Astrocyte of the cerebellum (primary cell): ENCODE measurements around the gene RAB2B.

Experiments used
- DNase-seq: peaks from one replicate; pipeline ENCODE4 v3.0.0-alpha.2; 2011; ENCODE audit warnings: low read depth
- H3K4me3 ChIP-seq: 2 replicates; pipeline ENCODE4 v1.5.1; 2011; ENCODE audit warnings: mild to moderate bottlenecking, low read depth, low read length, moderate library complexity
- in situ Hi-C: cut with HindIII; loops from 2 replicates; pipeline ENCODE4 v1.10.0; 2017; ENCODE audit warnings: low sequenced_read_pairs
- TF ChIP-seq, protein P1 (sequence below): IDR thresholded peaks from 2 replicates; pipeline ENCODE4 v1.5.1; 2012; ENCODE audit warnings: low read length, low read depth, moderate library complexity, mild to moderate bottlenecking; ENCODE audit errors: missing control alignments

Gene RAB2B

DNA sequence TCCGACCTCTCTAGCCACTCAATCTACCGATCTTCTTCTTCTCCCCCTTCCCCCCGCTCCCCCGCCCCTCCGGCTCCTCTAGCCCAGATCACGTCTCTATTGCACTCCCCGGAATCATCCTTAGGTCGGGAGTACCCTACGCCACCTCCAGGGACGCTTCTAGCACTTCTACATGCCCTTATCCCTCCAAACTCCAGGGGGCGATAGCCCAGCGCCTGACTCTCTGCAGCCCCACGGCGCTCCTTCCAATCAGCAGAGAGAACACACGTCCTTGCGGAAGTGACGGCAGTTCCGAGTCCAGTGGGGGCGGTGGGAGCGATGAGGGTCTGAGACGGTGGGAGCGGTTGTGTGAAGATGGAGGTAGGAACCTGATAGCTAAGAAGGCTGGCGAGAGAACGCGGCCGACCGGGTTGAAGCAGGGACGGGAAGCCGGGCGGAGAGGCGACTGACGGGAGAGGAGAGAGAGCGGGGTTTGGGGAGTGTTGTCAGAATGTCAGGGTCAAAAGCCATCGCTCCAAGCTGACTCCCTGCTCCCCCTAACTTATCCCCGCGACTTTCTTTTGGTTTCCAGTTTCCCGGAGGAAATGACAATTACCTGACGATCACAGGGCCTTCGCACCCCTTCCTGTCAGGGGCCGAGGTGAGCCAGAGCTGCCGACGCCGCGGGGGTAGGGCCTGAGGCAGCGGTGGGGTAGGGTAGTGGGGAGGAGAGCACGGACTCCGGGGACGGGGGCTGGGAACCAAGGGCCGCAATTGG is at the start of gene RAB2B, which contains the start of gene TOX4:
RAB2B (minus strand) TSS at position 35 of the 757 bp plus-strand sequence. CDS start 87 bp downstream, outside the sequence.
TOX4 (plus strand) TSS at position 271 of the 757 bp plus-strand sequence; CDS start at position 355, 84 bp downstream.
- DNase-seq: peak; percentile 98
- TF ChIP-seq, protein P1, sequence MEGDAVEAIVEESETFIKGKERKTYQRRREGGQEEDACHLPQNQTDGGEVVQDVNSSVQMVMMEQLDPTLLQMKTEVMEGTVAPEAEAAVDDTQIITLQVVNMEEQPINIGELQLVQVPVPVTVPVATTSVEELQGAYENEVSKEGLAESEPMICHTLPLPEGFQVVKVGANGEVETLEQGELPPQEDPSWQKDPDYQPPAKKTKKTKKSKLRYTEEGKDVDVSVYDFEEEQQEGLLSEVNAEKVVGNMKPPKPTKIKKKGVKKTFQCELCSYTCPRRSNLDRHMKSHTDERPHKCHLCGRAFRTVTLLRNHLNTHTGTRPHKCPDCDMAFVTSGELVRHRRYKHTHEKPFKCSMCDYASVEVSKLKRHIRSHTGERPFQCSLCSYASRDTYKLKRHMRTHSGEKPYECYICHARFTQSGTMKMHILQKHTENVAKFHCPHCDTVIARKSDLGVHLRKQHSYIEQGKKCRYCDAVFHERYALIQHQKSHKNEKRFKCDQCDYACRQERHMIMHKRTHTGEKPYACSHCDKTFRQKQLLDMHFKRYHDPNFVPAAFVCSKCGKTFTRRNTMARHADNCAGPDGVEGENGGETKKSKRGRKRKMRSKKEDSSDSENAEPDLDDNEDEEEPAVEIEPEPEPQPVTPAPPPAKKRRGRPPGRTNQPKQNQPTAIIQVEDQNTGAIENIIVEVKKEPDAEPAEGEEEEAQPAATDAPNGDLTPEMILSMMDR: peak; percentile 99
- in situ Hi-C loops: no loop called here
- H3K4me3 ChIP-seq: peak within 1 kb of the TSS; percentile 99

DNA sequence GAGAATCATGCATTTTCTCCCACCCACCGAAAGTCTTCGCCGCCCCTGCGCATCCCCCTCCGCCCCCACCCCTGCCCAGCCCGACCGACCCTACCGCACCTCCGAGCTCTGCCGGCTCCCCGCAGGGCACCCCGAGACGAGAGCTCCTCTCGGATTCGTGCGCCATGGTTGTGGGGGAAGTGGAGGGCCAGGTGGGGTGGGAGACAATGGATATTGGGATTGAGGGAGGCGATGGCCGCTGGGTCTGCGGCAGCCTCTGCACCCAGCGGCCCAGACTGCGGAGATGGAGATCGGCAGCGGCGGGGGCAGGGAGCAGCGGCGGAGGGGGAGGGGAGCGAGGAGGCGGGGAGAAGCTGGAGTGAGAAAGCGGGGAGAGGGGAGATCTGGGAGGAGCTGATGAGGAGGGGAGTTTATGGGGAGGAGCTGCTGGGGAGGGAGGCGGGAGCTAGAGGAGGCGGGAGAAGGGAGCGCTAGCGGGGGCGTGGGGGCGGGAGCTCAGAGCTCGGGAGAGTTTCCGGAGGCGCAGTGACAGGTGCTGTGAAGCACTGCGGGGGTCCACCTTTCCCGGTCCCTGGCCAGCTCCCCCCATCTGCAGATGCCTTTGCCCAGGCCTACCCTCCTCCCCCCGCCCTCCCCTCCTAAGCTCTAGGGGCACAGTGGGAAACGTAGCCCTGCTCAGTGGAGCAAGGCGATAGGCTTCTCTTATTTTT is 49.4 kb upstream of the RAB2B start, which contains the start of gene SALL2:
SALL2 (minus strand) TSS at position 385 of the 710 bp plus-strand sequence; CDS start at position 166, 219 bp downstream.
- H3K4me3 ChIP-seq: peak within 1 kb of the TSS; percentile 73
- TF ChIP-seq, protein P1: no peak
- peak; percentile 33 for DNase-seq
- in situ Hi-C loops: no loop called here

DNA sequence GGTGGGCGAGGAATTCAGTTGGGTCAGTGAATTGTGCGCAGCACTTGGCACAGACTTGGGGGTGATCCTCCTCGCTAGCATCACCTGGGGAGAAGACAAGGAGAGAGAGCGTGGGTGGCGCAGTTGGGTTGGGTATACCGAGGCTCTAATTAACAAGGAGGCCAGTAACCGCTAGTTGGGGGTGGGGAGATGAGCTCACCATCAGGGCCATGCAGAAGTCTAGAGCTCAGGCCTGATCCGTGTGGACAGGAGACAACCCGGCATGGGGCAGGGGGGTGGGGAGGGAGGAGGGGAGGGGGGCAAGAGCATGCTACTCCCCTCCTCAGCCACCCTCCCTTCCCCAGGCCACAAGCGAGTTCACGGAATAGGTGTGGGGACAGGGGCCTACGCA is 48.8 kb upstream of the RAB2B start:
- peak overlapping the region; percentile 73 for H3K4me3 ChIP-seq
- TF ChIP-seq, protein P1: no peak
- DNase-seq: no peak
- in situ Hi-C loops: no loop called here

DNA sequence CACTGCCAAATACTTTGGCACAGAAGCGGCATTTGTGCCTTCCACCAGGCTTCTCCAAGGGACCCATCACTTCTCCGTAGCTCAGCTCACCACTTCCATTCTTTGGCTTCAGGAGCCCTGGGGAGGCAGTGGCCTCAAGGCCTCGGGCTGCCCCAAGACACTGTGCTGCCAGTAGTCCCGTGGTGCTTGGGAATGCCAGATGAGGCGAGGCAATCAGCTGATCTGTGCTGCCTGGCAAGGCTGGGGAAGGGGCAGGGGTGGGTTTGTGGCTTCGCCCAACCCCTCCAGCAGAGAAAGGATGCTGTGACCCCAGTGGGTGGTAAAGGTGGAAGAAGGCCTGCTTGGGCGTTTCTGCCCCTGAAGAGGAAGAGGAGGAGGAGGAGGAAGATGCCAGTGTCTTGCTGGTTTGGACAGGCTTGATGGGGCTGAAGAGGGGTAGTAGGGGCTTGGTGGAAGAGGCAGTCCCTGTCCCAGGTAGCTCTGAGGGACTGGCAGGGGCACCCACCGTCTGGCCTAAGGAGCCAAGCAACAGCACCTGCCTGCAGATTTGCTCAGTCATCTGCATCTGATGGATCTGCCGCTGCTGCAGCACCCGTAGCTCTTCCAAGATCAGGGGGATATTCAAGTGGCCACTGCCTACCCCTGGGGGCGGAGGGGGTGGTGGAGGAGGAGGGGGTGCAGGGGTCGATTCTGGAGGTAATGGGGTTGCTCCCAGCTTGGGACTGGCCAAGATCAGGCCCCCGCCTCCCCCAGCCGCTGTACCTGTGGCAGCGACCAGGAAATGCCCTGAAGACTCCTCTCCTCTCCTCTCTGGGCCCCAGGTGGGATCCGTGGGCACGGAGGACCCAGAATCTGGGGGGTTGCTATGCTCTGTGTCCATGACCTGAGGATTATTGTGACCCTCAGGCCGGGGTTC is 48.1 kb upstream of the RAB2B start:
- no peak for DNase-seq
- H3K4me3 ChIP-seq: peak overlapping the region; percentile 73
- in situ Hi-C loops: no loop called here
- TF ChIP-seq, protein P1: no peak

DNA sequence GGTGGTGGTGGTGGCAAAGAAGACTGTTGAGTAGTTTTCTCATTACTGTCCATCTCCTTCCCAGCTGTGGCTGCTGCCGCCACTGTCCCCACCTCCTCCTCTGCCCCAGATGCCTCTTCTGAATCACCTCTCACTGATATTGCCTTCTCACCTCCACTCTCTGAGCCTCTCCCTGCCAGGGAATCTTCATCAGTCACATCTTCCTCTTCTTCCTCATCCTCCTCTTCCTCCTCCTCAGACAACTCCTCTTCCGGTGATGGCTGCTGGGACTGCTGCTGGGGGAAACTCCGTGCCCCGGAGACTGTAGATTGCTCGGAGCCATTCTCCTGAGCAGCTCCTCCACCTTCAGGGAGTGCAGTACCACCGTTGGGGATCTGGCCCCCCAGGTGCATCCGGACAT is 46.4 kb upstream of the RAB2B start:
- TF ChIP-seq, protein P1: no peak
- H3K4me3 ChIP-seq: no peak overlapping the region
- in situ Hi-C loops: no loop called here
- no peak for DNase-seq

DNA sequence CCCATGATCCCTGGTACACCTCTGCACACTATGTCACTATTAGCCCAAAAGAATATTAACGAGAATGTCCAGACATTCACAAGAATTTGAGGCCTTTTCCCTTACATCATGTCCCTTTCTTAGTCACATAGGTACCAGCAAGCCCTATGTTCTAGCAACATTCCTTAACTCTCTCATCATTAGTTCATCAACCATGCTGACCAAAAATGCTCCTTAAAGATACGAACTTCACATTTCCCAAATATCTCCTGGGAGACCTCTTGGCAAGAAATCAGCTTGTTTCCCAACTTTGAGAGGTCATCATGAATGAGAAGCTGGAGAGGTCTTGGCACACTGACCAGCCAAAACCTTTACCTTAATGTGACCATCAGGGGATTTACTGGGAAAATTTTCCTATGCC is 44.7 kb upstream of the RAB2B start:
- in situ Hi-C loops: no loop called here
- TF ChIP-seq, protein P1: no peak
- DNase-seq: no peak
- H3K4me3 ChIP-seq: no peak overlapping the region
